Transverse colon (tissue), 4 donors: ENCODE results near the gene AGO3.

Experiments used
- EP300 ChIP-seq: sonication (generic); formaldehyde crosslinking; IDR thresholded peaks from one replicate; pipeline ENCODE4 v1.6.1; 2017; ENCODE audit warnings: antibody characterized with exemption, low read depth
- POLR2A ChIP-seq: fragments of 450-650 bp; IDR thresholded peaks from one replicate; pipeline ENCODE4 v1.6.1; 2016; ENCODE audit warnings: antibody characterized with exemption, mild to moderate bottlenecking, moderate library complexity
- POLR2AphosphoS5 ChIP-seq, 3 donors: sonication (generic); formaldehyde crosslinking; IDR thresholded peaks; one replicate each; pipeline ENCODE4 v1.6.1; 2016; ENCODE audit warnings: antibody characterized with exemption in 3 of 3
- TF ChIP-seq, protein P1 (sequence below), 5 experiments: fragments of 200-600 bp in 3 of 5; fragments of 450-650 bp in 2 of 5; sonication (generic) in 3 of 5; IDR thresholded peaks; 1 replicate in 2 of 5; 2 replicates in 3 of 5; pipeline ENCODE4 v1.5.1; 2016 to 2017; ENCODE audit warnings: antibody characterized with exemption in 5 of 5, inconsistent platforms in 3 of 5, mild to moderate bottlenecking in 2 of 5, moderate library complexity in 1 of 5

DNA sequence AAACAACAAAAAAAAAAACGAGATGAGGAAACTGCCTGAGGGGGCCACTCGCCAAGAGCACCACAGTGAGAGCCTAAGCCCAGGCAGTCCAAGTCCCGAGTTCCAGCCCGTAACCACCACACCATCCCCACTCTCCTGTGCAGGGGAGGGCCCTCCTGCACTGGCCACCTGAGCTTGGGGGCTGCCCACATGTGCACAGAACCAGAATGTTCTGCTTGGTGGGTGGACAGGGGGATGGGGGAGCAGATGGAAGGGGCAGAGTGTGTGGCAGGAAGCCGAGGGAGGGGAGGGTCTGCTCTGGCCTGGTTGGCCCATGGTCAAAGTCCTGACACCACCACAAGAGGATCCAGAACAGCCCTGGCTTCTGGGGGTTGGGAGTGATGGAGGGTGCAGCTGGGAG, 175.4 kb downstream of the AGO3 start:
- TF ChIP-seq, protein P1, sequence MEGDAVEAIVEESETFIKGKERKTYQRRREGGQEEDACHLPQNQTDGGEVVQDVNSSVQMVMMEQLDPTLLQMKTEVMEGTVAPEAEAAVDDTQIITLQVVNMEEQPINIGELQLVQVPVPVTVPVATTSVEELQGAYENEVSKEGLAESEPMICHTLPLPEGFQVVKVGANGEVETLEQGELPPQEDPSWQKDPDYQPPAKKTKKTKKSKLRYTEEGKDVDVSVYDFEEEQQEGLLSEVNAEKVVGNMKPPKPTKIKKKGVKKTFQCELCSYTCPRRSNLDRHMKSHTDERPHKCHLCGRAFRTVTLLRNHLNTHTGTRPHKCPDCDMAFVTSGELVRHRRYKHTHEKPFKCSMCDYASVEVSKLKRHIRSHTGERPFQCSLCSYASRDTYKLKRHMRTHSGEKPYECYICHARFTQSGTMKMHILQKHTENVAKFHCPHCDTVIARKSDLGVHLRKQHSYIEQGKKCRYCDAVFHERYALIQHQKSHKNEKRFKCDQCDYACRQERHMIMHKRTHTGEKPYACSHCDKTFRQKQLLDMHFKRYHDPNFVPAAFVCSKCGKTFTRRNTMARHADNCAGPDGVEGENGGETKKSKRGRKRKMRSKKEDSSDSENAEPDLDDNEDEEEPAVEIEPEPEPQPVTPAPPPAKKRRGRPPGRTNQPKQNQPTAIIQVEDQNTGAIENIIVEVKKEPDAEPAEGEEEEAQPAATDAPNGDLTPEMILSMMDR (IDR thresholded peaks at IDR 0.05): no peak
- no peak for TF ChIP-seq POLR2A
- TF ChIP-seq POLR2AphosphoS5 (IDR thresholded peaks at IDR 0.05): no peak
- TF ChIP-seq EP300: no peak
